Tibial artery (tissue), 4 donors: ENCODE data around the gene GDPD4.

ENCODE experiments used
- DNase-seq, 2 donors: peaks; one replicate each; pipeline ENCODE4 v3.0.0-alpha.2; 2019
- H3K27ac ChIP-seq, 2 donors: fragments of 200-600 bp; sonication (generic) in 1 of 2; 1 replicate in 1 of 2; 2 replicates in 1 of 2; pipeline ENCODE4 v1.5.1; 2018 to 2019; ENCODE audit warnings: mild to moderate bottlenecking in 1 of 2
- H3K27me3 ChIP-seq, 2 donors: fragments of 200-600 bp; sonication (generic) in 1 of 2; one replicate each; pipeline versions ENCODE4 v1.5.1 to v1.6.0; 2016 to 2019
- H3K36me3 ChIP-seq, 3 donors: fragments of 200-600 bp; sonication (generic) in 2 of 3; one replicate each; pipeline ENCODE4 v1.5.1; 2016 to 2019; ENCODE audit warnings: mild to moderate bottlenecking in 2 of 3
- H3K4me1 ChIP-seq, 4 donors: fragments of 200-600 bp; sonication (generic) in 2 of 4; 1 replicate in 3 of 4; 2 replicates in 1 of 4; pipeline ENCODE4 v1.5.1; 2016 to 2019
- H3K4me3 ChIP-seq, 2 donors: fragments of 200-600 bp; sonication (generic) in 1 of 2; 1 replicate in 1 of 2; 2 replicates in 1 of 2; pipeline ENCODE4 v1.5.1; 2018 to 2019; ENCODE audit warnings: mild to moderate bottlenecking in 2 of 2
- H3K9me3 ChIP-seq, 3 donors: fragments of 200-600 bp; sonication (generic) in 1 of 3; one replicate each; pipeline ENCODE4 v1.5.1; 2016 to 2019
- CTCF ChIP-seq, 2 experiments: fragments of 200-600 bp in 1 of 2; fragments of 450-650 bp in 1 of 2; IDR thresholded peaks; one replicate each; pipeline ENCODE4 v1.5.1; 2017 to 2019; ENCODE audit warnings: antibody characterized with exemption in 2 of 2, mild to moderate bottlenecking in 1 of 2, moderate library complexity in 1 of 2
- intact Hi-C: fragments of 100-400 bp; cut with DNase I; formaldehyde crosslinking; loops from one replicate; pipeline ENCODE4 v1.15.0; 2023; ENCODE audit warnings: low total_unique reads

Gene GDPD4

GRCh38 chr11:77191429-77191822 is 110.1 kb downstream of the GDPD4 start:
- H3K4me3 ChIP-seq, result no peak overlapping the region
- peaks cover 0 to 4% of the 10 kb centered on the region in 2 donors for H3K27me3 ChIP-seq
- no peak overlapping the region for H3K27ac ChIP-seq
- no peaks in the 10 kb centered on the region for H3K36me3 ChIP-seq
- no peak for DNase-seq
- no peaks in the 10 kb centered on the region for H3K9me3 ChIP-seq
- intact Hi-C loops, result loop anchor here (10.0 kb wide), 1 partner anchor 353 kb away; no protein-coding TSS in a partner anchor
- no peak for TF ChIP-seq CTCF (IDR thresholded peaks at IDR 0.05)
- H3K4me1 ChIP-seq, result no peaks in the 10 kb centered on the region

DNA sequence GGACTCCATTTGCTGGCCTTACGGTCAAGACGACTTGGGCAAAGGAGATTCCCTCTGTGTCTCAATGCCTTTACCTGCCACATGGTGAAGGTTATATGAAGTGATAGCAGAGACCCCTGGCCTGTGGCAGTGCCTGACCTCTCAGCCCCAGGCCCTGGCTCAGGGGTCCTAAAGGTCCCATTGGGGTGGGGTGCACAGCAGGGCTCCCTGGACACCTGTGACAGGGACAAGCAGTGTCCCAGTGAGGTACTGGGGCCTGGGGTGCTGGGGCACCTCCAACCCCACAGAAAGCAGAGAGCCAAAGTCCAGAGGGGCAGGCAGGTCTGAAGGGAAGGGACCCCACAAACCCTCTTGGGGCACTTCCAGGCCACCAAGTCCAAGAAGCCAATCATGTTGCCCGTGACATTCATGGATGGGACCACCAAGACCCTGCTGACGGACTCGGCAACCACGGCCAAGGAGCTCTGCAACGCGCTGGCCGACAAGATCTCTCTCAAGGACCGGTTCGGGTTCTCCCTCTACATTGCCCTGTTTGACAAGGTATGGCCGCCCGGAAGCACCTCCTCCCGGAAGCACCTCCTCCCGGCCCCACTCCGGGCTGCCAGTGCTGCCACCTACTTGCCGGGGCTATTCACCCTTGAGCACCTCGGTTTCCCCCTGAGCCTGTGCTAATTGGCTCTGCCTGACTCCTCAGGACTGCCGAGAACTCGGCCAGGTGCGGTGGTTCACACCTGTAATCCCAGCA is 111.0 kb downstream of the GDPD4 start:
- intact Hi-C loops, result loop anchor here (10.0 kb wide), 1 partner anchor 354 kb away; no protein-coding TSS in a partner anchor
- DNase-seq, result no peak
- TF ChIP-seq CTCF (IDR thresholded peaks at IDR 0.05), result no peak

GRCh38 chr11:77189588-77190210 is 111.8 kb downstream of the GDPD4 start:
- intact Hi-C loops, result loop anchor here (2.0 to 10.0 kb wide), 2 partner anchors 63 to 355 kb away; no protein-coding TSS in a partner anchor
- no peaks in the 10 kb centered on the region for H3K9me3 ChIP-seq
- H3K36me3 ChIP-seq, result no peaks in the 10 kb centered on the region
- no peaks in the 10 kb centered on the region for H3K4me1 ChIP-seq
- no peak overlapping the region for H3K27ac ChIP-seq
- DNase-seq, result no peak
- peaks cover 0 to 4% of the 10 kb centered on the region in 2 donors for H3K27me3 ChIP-seq
- no peak overlapping the region for H3K4me3 ChIP-seq
- no peak for TF ChIP-seq CTCF (IDR thresholded peaks at IDR 0.05)

More for the DNA sequence above, 111.0 kb downstream of the GDPD4 start:
- Histone ChIP-seq H3K4me3 (no peak overlapping the region), H3K27ac (no peak overlapping the region), H3K4me1 (no peaks in the 10 kb centered on the region), H3K27me3 (peaks cover 0 to 4% of the 10 kb centered on the region in 2 donors), H3K36me3 (no peaks in the 10 kb centered on the region), H3K9me3 (no peaks in the 10 kb centered on the region)

DNA sequence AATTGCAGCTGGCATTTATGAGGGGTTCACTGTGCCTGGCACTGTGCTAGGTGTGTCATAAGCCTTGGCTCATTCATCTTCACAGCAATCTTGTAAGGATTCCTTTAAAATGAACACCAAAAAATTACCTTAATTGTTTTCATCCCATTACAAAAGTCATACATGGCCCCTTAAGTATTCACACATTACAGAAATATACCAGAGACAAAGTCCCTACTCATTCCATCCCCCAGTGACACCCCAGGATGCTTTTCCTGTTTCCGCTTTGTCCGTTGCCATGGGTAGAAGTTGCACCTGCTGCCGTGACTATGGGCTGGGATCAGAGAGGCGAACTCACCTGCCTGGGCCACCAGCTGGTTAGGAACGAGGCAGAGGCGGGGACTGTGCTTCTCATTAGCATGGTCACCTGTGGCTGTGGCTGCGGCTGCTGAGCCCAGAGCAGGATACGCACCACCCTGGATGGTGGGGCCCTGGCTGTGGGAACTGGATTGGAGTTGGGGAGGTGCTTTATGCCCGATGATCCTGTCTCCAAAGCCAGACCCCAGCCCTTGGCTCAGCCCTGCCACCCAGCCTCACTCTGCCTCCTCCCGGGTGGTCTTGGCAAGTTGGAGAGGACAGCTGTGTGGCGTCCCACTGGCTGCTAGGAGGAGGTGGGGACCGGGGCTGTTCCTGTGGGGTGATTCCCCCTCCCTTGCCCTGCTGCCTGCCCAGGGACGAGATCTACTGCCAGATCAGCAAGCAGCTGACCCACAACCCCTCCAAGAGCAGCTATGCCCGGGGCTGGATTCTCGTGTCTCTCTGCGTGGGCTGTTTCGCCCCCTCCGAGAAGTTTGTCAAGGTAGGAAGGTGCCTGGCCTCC is 112.6 kb downstream of the GDPD4 start:
- Histone ChIP-seq H3K36me3 (no peaks in the 10 kb centered on the region), H3K4me1 (no peaks in the 10 kb centered on the region), H3K27me3 (peaks cover 0 to 4% of the 10 kb centered on the region in 2 donors), H3K27ac (no peak overlapping the region), H3K4me3 (no peak overlapping the region), H3K9me3 (no peaks in the 10 kb centered on the region)
- intact Hi-C loops, result loop anchor here (2.0 kb wide), 1 partner anchor 62 kb away; no protein-coding TSS in a partner anchor
- no peak for TF ChIP-seq CTCF (IDR thresholded peaks at IDR 0.05)
- DNase-seq, result no peak
